HepG2 (cell line): Measurements from ENCODE around the gene SEMA4F. TPM values are rescaled to one million over a fixed set of nuclear protein-coding genes. Genes with fewer than 3 reads are reported as not detected.
A peak's percentile ranks its signal among the peaks of the same experiment; 100 is the strongest.

Experiments
- ATAC-seq: fragments of 200-7000 bp; cut with Tn5 transposase; 3 replicates; pipeline ENCODE4 v1.9.1; 2020; ENCODE audit warnings: mild to moderate bottlenecking, moderate library complexity
- BruUV-seq: library from RNA; stranded (reverse); fragments of 400-500 nt; replicated peaks from 2 replicates; lab custom pipeline; 2021; lab: Mats Ljungman, UMichigan
- CTCF ChIA-PET: fragments of 300-600 bp; formaldehyde crosslinking; extraction: SDS; loops from one replicate; lab custom pipeline; 2021; ENCODE audit warnings: low total read pairs, inconsistent platforms, low intra/inter-chr PET ratio; lab: Yijun Ruan, JAX
- POLR2A ChIA-PET: fragments of 350-600 bp; sonication (Branson Sonifier 250); formaldehyde crosslinking; loops from one replicate; lab custom pipeline; 2020; ENCODE audit warnings: antibody characterized with exemption, inconsistent platforms; lab: Yijun Ruan, JAX
- DNase-seq: peaks from one replicate; pipeline ENCODE4 v3.0.0-alpha.2; 2015; ENCODE audit warnings: low spot score
- FAIRE-seq: peaks from 3 replicates; lab custom pipeline; 2011; peaks lifted over from hg19 to GRCh38; lab: Jason Lieb, UNC
- H2AFZ ChIP-seq: one replicate; pipeline ENCODE4 v1.6.1; 2011; ENCODE audit warnings: low read length, inconsistent platforms
- H3K27ac ChIP-seq: fragments of 300-600 bp; 3 replicates; pipeline ENCODE4 v1.8.0; 2011; ENCODE audit warnings: mixed run types, mild to moderate bottlenecking, mixed read lengths, low read length, inconsistent platforms; ENCODE audit not compliant: insufficient read depth; ENCODE audit errors: extremely low read length
- H3K27me3 ChIP-seq, 2 experiments: fragments of 200-600 bp in 1 of 2; 2 replicates in 1 of 2; 3 replicates in 1 of 2; pipeline versions ENCODE4 v1.6.0 to v1.8.0; 2011; ENCODE audit warnings: low read length in 2 of 2, mild to moderate bottlenecking in 2 of 2, moderate library complexity in 2 of 2, inconsistent platforms in 1 of 2; ENCODE audit not compliant: insufficient read depth in 2 of 2, control insufficient read depth in 1 of 2
- H3K36me3 ChIP-seq, 2 experiments: fragments of 200-600 bp in 1 of 2; replicated peaks in 1 of 2; 2 replicates in 1 of 2; 3 replicates in 1 of 2; pipeline versions ENCODE4 v1.5.1 to v1.8.0; 2011; ENCODE audit warnings: low read length in 2 of 2, inconsistent platforms in 1 of 2; ENCODE audit not compliant: insufficient read depth in 2 of 2, control insufficient read depth in 1 of 2
- H3K4me1 ChIP-seq: 2 replicates; pipeline ENCODE4 v1.5.1; 2012; ENCODE audit warnings: low read length, inconsistent platforms; ENCODE audit not compliant: insufficient read depth
- H3K4me2 ChIP-seq: 2 replicates; pipeline ENCODE4 v1.6.0; 2011; ENCODE audit warnings: low read depth, low read length, inconsistent platforms
- H3K4me3 ChIP-seq, 3 experiments: fragments of 200-600 bp in 1 of 3; sonication (generic), shearing (Covaris generic) in 1 of 3; replicated peaks in 1 of 3; 2 replicates each; pipeline ENCODE4 v1.5.1; 2011 to 2016; ENCODE audit warnings: low read length in 3 of 3, inconsistent platforms in 2 of 3, low read depth in 2 of 3, mild to moderate bottlenecking in 2 of 3, control low read depth in 1 of 3, mixed read lengths in 1 of 3; ENCODE audit not compliant: insufficient read depth in 1 of 3
- H3K79me2 ChIP-seq: one replicate; pipeline ENCODE4 v1.6.1; 2011; ENCODE audit warnings: low read length, inconsistent platforms; ENCODE audit not compliant: insufficient read depth
- H3K9ac ChIP-seq: 2 replicates; pipeline ENCODE4 v1.6.0; 2011; ENCODE audit warnings: mild to moderate bottlenecking, low read depth, low read length, inconsistent platforms; ENCODE audit not compliant: insufficient read depth
- H3K9me3 ChIP-seq: 2 replicates; pipeline ENCODE4 v1.5.1; 2012; ENCODE audit warnings: mild to moderate bottlenecking, low read length
- H4K20me1 ChIP-seq: 2 replicates; pipeline ENCODE4 v1.6.0; 2011; ENCODE audit warnings: inconsistent platforms, mild to moderate bottlenecking, low read length, moderate library complexity; ENCODE audit not compliant: insufficient read depth
- ARNT ChIP-seq: fragments of 450-650 bp; IDR thresholded peaks from 2 replicates; pipeline ENCODE4 v1.6.1; 2017
- ATF7-NPFF ChIP-seq: sonication (generic); formaldehyde crosslinking; IDR thresholded peaks from 2 replicates; pipeline ENCODE4 v1.8.1; 2023; ENCODE audit warnings: mild to moderate bottlenecking, low read depth, missing genetic modification reagents, moderate library complexity
- EZH2 ChIP-seq: conservative IDR thresholded peaks from 2 replicates; pipeline ENCODE4 v1.6.1; 2012; ENCODE audit warnings: mild to moderate bottlenecking, low read depth, low read length, moderate library complexity
- HMGXB3 ChIP-seq: sonication (generic); formaldehyde crosslinking; IDR thresholded peaks from 2 replicates; pipeline ENCODE4 v1.4.0; 2020; ENCODE audit warnings: missing genetic modification reagents, borderline replicate concordance
- HNRNPLL ChIP-seq: fragments of 200-400 bp; formaldehyde crosslinking; IDR thresholded peaks from 2 replicates; pipeline ENCODE4 v1.6.1; 2017; ENCODE audit warnings: mild to moderate bottlenecking, low read depth, low read length; ENCODE audit not compliant: poor library complexity, severe bottlenecking
- KLF6 ChIP-seq: IDR thresholded peaks from 2 replicates; pipeline ENCODE4 v1.8.0; 2016; ENCODE audit warnings: missing biosample characterization, missing genetic modification reagents
- NFE2L1 ChIP-seq: sonication (generic); formaldehyde crosslinking; IDR thresholded peaks from 2 replicates; pipeline ENCODE4 v1.4.0; 2020; ENCODE audit warnings: missing genetic modification reagents, mild to moderate bottlenecking, borderline replicate concordance
- NR3C1 ChIP-seq: sonication (generic); formaldehyde crosslinking; IDR thresholded peaks from 2 replicates; pipeline ENCODE4 v1.4.0; 2020; ENCODE audit warnings: missing genetic modification reagents
- REXO4 ChIP-seq: sonication (generic); formaldehyde crosslinking; IDR thresholded peaks from 2 replicates; pipeline ENCODE4 v1.8.0; 2022; ENCODE audit warnings: missing genetic modification reagents, mild to moderate bottlenecking, borderline replicate concordance
- SMC3 ChIP-seq: IDR thresholded peaks from 2 replicates; pipeline ENCODE4 v1.6.1; 2011; ENCODE audit warnings: low read length, improper control_type of control experiment
- STAT5B ChIP-seq: sonication (generic); formaldehyde crosslinking; IDR thresholded peaks from 2 replicates; pipeline ENCODE4 v1.4.0; 2020; ENCODE audit warnings: missing genetic modification reagents
- TAF1 ChIP-seq: sonication (generic); formaldehyde crosslinking; IDR thresholded peaks from 2 replicates; pipeline ENCODE4 v1.4.0; 2020; ENCODE audit warnings: missing genetic modification reagents
- TFDP2 ChIP-seq: sonication (generic); formaldehyde crosslinking; IDR thresholded peaks from 2 replicates; pipeline ENCODE4 v1.4.0; 2020; ENCODE audit warnings: missing genetic modification reagents
- ZBTB1 ChIP-seq: sonication (generic); formaldehyde crosslinking; IDR thresholded peaks from 2 replicates; pipeline ENCODE4 v1.4.0; 2020; ENCODE audit warnings: missing genetic modification reagents, borderline replicate concordance
- ZBTB21 ChIP-seq: sonication (generic); formaldehyde crosslinking; IDR thresholded peaks from 2 replicates; pipeline ENCODE4 v1.4.0; 2020; ENCODE audit warnings: missing genetic modification reagents
- ZFP41 ChIP-seq: sonication (generic); formaldehyde crosslinking; IDR thresholded peaks from 2 replicates; pipeline ENCODE4 v1.4.0; 2020; ENCODE audit warnings: mild to moderate bottlenecking, missing genetic modification reagents, borderline replicate concordance
- ZNF282 ChIP-seq: fragments of 450-650 bp; IDR thresholded peaks from 2 replicates; pipeline ENCODE4 v1.6.1; 2018; ENCODE audit not compliant: partially characterized antibody
- ZNF331 ChIP-seq: sonication (generic); formaldehyde crosslinking; IDR thresholded peaks from 2 replicates; pipeline ENCODE4 v1.4.0; 2020; ENCODE audit warnings: missing genetic modification reagents
- ZNF557 ChIP-seq: sonication (generic); formaldehyde crosslinking; IDR thresholded peaks from 2 replicates; pipeline ENCODE4 v1.4.0; 2020; ENCODE audit warnings: missing genetic modification reagents
- ZNF800 ChIP-seq: sonication (generic); formaldehyde crosslinking; IDR thresholded peaks from 2 replicates; pipeline ENCODE4 v1.4.0; 2020; ENCODE audit warnings: missing genetic modification reagents
- WGBS: methylation state at CpG from one replicate; pipeline ENCODE4 v1.1.6; 2017; ENCODE audit warnings: low lambda C conversion rate; 5-methylcytosine and 5-hydroxymethylcytosine counted together
- in situ Hi-C: cut with HindIII; loops from 2 replicates; pipeline ENCODE4 v1.10.0; 2017; ENCODE audit warnings: low pct_unique_long_range_greater_than_20kb; ENCODE audit not compliant: extremely low pct_ligation_motif_present
- intact Hi-C: fragments of 100-400 bp; cut with micrococcal nuclease; formaldehyde crosslinking; loops from one replicate; pipeline ENCODE4 v1.10.0; 2022; ENCODE audit not compliant: unreplicated experiment
- polyA plus RNA-seq, 8 experiments: library from polyadenylated mRNA; depleted of rRNA in 3 of 8; stranded (reverse) in 7 of 8; unstranded in 1 of 8; fragments of >200 nt; fragmentation: Illumina TruSeq in 4 of 8; extraction: Trizol in 4 of 8; gene quantifications; 2 replicates each; pipeline versions ENCODE4 v1.2.1 to v1.2.3, GENCODE V29; 2011 to 2016; ENCODE audit warnings: low read depth in 4 of 8, missing spikeins in 1 of 8, mixed read lengths in 1 of 8; ENCODE audit not compliant: insufficient read depth in 1 of 8
- total RNA-seq, 5 experiments: library from RNA; depleted of rRNA; stranded (reverse); fragments of >200 nt; fragmentation: Illumina TruSeq; extraction: Trizol; gene quantifications; 2 replicates each; pipeline ENCODE4 v1.2.3, GENCODE V29; 2016; ENCODE audit warnings: low read depth in 1 of 5

The SEMA4F gene
- total and polyA plus RNA-seq, 2 of the 13 experiments (the other 11 are each of a cell fraction or from before 2014, with no cell fraction given), result 7.1 to 10.3 TPM

- in situ Hi-C loops (loop anchor here (10.0 kb wide), 2 partner anchors 184 to 714 kb away; no protein-coding TSS in a partner anchor), intact Hi-C loops (loop anchor here (1.0 to 10.0 kb wide), 3 partner anchors 25 to 374 kb away; no protein-coding TSS in a partner anchor)
- Histone ChIP-seq H3K9ac (no peak overlapping the region), H3K4me1 (peaks cover 24% of the 10 kb centered on the region; the same call in 1 of the 2 replicates), H3K4me2 (no peak overlapping the region), H3K79me2 (no peaks in the 10 kb centered on the region), H4K20me1 (no peaks in the 10 kb centered on the region), H3K27me3 (0 out of 5 replicates have a peak, but pooled peaks cover 0 to 3% of the 10 kb centered on the region in 2 experiments), H2AFZ (no peak overlapping the region), H3K4me3 (no peak overlapping the region), H3K27ac (no peak overlapping the region), H3K36me3 (no peaks in the 10 kb centered on the region), H3K9me3 (no peaks in the 10 kb centered on the region)
- DNase-seq, result peak; percentile 64
- 2% methylated on average over 4 of the region's 4 CpGs for WGBS
- POLR2A ChIA-PET, result no interaction called here
- peak; percentile 87 for ATAC-seq
- CTCF ChIA-PET, result interaction anchor here (0.6 to 3.3 kb wide), 6 partner anchors 25 to 937 kb away, joined by 3 to 45 read pairs (median 4); no protein-coding TSS in a partner anchor
- BruUV-seq, result no TSS peak
- peak; percentile 73 for FAIRE-seq
- no peak for TF ChIP-seq TFDP2
- TF ChIP-seq STAT5B (CRISPR knock-in tag), result no peak
- no peak for TF ChIP-seq KLF6 (CRISPR knock-in tag)
- peak; percentile 94 for TF ChIP-seq SMC3
- no peak for TF ChIP-seq HMGXB3
- no peak for TF ChIP-seq ZFP41 (CRISPR knock-in tag)
- TF ChIP-seq ZNF557 (CRISPR knock-in tag), result no peak
- TF ChIP-seq ZBTB1 (CRISPR knock-in tag), result no peak
- 0 out of 2 replicates have a peak, but pooled peaks have one; percentile 25 for TF ChIP-seq ZNF331
- TF ChIP-seq NR3C1 (CRISPR knock-in tag), result no peak
- TF ChIP-seq ATF7-NPFF (CRISPR knock-in tag), result no peak
- no peak for TF ChIP-seq ZBTB21
- TF ChIP-seq ARNT, result no peak
- TF ChIP-seq NFE2L1 (CRISPR knock-in tag), result no peak
- 0 out of 2 replicates have a peak, but pooled peaks have one; percentile 35 for TF ChIP-seq ZNF800 (CRISPR knock-in tag)
- TF ChIP-seq EZH2, result no peak
- TF ChIP-seq REXO4 (CRISPR knock-in tag), result no peak
- no peak for TF ChIP-seq TAF1 (CRISPR knock-in tag)
- no peak for TF ChIP-seq ZNF282
- TF ChIP-seq HNRNPLL, result no peak
These were observed 36.5 kb downstream of the SEMA4F start for GRCh38 chr2:74690571-74690970.
